Neural crest cell (in vitro differentiated cells): ENCODE data around the gene WNT9B. TPM values are rescaled to one million over a fixed set of nuclear protein-coding genes. Genes with fewer than 3 reads are reported as not detected.

Experiments
- DNase-seq: peaks from one replicate; pipeline ENCODE4 v3.0.0; 2021; ENCODE audit warnings: low read depth, mixed read lengths, low spot score
- H3K27ac Mint-ChIP-seq: one replicate; pipeline ENCODE4 v1.8.0; 2021; ENCODE audit warnings: mild to moderate bottlenecking, mixed read lengths; ENCODE audit not compliant: unreplicated experiment
- H3K27me3 Mint-ChIP-seq: 2 replicates; pipeline ENCODE4 v1.8.0; 2021; ENCODE audit warnings: low read depth, mild to moderate bottlenecking, mixed read lengths
- H3K36me3 Mint-ChIP-seq: 2 replicates; pipeline ENCODE4 v1.8.0; 2021; ENCODE audit warnings: low read depth, mild to moderate bottlenecking, mixed read lengths
- H3K4me1 Mint-ChIP-seq: 2 replicates; pipeline ENCODE4 v1.8.0; 2021; ENCODE audit warnings: mixed read lengths
- H3K4me3 Mint-ChIP-seq: one replicate; pipeline ENCODE4 v1.8.0; 2021; ENCODE audit warnings: mild to moderate bottlenecking, mixed read lengths
- H3K9me3 Mint-ChIP-seq: 2 replicates; pipeline ENCODE4 v1.8.0; 2021; ENCODE audit warnings: mixed read lengths
- CTCF ChIP-seq: fragments of 200-600 bp; sonication (generic); conservative IDR thresholded peaks from 2 replicates; pipeline ENCODE4 v1.5.0; 2021; ENCODE audit warnings: antibody characterized with exemption, mild to moderate bottlenecking
- total RNA-seq: library from RNA; stranded (reverse); gene quantifications from 2 replicates; pipeline ENCODE4 v1.2.1, GENCODE V29; 2021

Gene WNT9B
- total RNA-seq, 1 donor from 2014 or later = not detected

GRCh38 chr17:46832331-46832821, 19.0 kb upstream of the WNT9B start:
- Mint-ChIP-seq H3K4me3 (peak overlapping the region; percentile 56), H3K27ac (peak overlapping the region; percentile 96), H3K36me3 (no peaks in the 10 kb centered on the region), H3K27me3 (peaks cover 30% of the 10 kb centered on the region), H3K4me1 (peaks cover 38% of the 10 kb centered on the region), H3K9me3 (no peaks in the 10 kb centered on the region)
- DNase-seq = no peak
- no peak for TF ChIP-seq CTCF

- DNase-seq = no peak
- TF ChIP-seq CTCF = no peak
- Mint-ChIP-seq H3K4me1 (peaks cover 38% of the 10 kb centered on the region), H3K27ac (peak overlapping the region; percentile 92), H3K27me3 (peaks cover 30% of the 10 kb centered on the region), H3K4me3 (peak overlapping the region; percentile 16), H3K9me3 (no peaks in the 10 kb centered on the region), H3K36me3 (no peaks in the 10 kb centered on the region)
These were observed 18.2 kb upstream of the WNT9B start for GRCh38 chr17:46832945-46833839.

DNA sequence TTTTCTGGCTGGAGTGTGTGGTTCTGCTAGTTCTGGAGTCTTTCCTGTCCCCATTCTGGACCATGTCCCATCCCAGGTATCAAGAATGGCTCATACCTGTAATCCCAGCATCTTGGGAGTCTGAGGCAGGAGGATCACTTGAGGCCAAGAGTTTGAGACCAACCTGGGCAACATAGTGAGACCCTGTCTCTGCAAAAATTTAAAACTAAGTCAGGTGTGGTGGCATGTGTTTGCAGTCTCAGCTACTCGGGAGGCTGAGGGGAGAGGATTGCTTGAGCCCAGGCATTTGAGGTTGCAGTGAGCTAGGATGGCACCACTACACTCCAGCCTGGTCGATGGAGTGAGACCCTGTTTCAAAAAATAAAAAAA, 17.6 kb upstream of the WNT9B start:
- Mint-ChIP-seq H3K4me1 (peaks cover 38% of the 10 kb centered on the region), H3K4me3 (no peak overlapping the region), H3K27ac (no peak overlapping the region), H3K27me3 (peaks cover 30% of the 10 kb centered on the region), H3K9me3 (no peaks in the 10 kb centered on the region), H3K36me3 (no peaks in the 10 kb centered on the region)
- TF ChIP-seq CTCF = no peak
- DNase-seq = no peak

- Mint-ChIP-seq H3K27me3 (peaks cover 34% of the 10 kb centered on the region), H3K27ac (no peak overlapping the region), H3K36me3 (no peaks in the 10 kb centered on the region), H3K4me1 (peaks cover 38% of the 10 kb centered on the region), H3K9me3 (no peaks in the 10 kb centered on the region), H3K4me3 (no peak overlapping the region)
- no peak for TF ChIP-seq CTCF
- no peak for DNase-seq
These were observed 16.5 kb upstream of the WNT9B start for GRCh38 chr17:46834846-46835245.

DNA sequence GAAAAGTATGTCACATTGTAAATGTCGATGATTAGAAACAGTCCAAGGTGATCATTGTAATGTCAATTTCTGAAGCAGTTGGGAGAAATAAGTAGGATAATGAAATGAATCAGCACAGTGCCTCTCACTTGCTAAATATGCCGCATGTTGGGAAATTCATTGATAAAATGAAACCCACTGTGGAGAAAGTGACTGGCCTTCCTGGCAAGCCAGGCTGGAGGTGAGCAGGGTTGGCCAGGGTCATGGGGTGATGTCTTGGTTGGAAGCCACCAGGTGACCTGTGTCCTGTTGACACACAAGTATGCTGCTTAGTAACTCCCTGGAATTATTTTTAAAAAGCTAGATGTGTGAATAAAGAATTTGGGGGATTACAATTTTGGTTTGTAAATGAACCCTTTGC, 14.9 kb upstream of the WNT9B start:
- no peak for DNase-seq
- peaks cover 31% of the 10 kb centered on the region for H3K4me1 Mint-ChIP-seq
- no peak overlapping the region for H3K27ac Mint-ChIP-seq
- no peak for TF ChIP-seq CTCF
- H3K36me3 Mint-ChIP-seq = no peaks in the 10 kb centered on the region
- H3K27me3 Mint-ChIP-seq = peaks cover 41% of the 10 kb centered on the region
- no peak overlapping the region for H3K4me3 Mint-ChIP-seq
- no peaks in the 10 kb centered on the region for H3K9me3 Mint-ChIP-seq
